GM19468 (cell line): ENCODE data around the gene PNPO.

ENCODE experiments used
- ATAC-seq: cut with Tn5 transposase; IDR thresholded peaks from one replicate; pipeline ENCODE4 v1.9.1; 2021; ENCODE audit warnings: mild to moderate bottlenecking, moderate library complexity, moderate number of reproducible peaks; ENCODE audit not compliant: unreplicated experiment; ENCODE audit errors: extremely low read depth

The PNPO gene

DNA sequence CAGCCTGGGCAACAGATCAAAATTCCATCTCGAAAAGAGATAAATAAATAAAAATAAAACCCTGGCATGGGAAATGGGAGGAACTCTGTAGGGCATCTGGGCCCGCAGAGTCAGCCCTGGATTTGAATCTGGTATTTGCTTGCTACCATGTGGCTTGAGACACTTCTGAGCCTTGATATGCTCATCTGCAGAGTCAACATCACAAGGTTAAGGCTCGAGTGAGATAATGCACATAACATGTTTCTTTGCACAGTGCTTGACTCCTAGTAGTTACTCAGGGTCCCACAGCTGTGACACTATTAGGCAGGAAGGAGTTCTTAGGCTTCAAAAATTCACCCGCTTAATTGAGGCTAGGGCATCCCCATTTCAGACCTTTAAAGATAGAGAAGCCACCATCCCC, 50.8 kb downstream of the PNPO start:
- no peak for ATAC-seq

GRCh38 chr17:47993031-47993564, 51.7 kb downstream of the PNPO start:
- ATAC-seq: no peak

GRCh38 chr17:47993964-47994363, 52.6 kb downstream of the PNPO start:
- no peak for ATAC-seq

DNA sequence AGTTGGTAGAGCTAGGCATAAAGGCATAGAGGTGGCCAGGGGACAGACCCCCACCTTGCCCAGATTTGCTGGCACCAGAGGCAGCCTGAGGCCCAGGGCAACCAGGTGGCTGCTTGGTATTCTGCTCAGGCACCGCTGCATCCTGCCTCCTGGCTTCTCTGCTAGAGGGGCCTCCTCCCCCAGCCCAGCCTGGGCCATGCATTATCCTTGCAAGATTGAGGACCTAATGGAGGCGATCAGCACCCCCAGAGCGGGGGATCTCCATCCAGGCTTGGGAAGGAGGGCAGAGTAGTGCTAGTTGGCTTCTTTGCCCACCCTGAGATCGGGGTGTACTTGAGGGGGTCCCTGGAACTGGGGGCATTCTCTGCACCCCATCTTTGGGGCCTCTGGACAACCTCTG, 53.4 kb downstream of the PNPO start:
- ATAC-seq: no peak

DNA sequence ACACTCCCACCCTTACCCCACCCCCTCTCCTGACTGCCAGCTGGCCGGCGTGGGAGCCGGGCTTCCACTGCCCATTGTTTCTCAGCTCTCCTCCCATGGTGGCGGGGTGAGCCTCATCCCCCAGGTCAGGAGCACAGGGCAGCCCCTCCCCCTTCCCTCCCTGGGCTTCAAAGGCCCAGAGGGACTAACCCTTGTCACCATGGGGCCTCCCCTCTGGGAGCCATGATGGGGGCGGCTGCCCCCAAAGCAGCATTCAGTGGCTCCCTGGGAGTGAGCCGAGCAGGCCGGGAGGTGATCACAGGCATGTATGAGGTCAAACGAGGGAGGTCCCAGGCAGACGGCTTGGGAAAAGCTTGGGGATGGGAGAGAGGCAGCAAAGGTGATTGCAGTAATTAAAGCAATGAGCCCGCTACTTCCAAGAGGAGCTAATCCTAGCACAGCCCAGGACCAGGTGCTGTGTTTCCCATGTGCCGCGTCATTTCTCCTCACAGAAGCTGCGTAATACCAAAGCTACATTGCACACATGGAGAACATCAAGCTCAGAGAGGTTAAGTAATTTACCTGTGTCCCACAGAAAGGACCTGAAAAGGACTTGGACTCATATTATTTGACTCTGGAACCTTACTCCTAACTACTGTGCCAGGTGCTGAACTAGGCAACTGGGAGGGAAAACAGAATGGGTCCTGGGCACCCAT, 54.0 kb downstream of the PNPO start:
- ATAC-seq: no peak

DNA sequence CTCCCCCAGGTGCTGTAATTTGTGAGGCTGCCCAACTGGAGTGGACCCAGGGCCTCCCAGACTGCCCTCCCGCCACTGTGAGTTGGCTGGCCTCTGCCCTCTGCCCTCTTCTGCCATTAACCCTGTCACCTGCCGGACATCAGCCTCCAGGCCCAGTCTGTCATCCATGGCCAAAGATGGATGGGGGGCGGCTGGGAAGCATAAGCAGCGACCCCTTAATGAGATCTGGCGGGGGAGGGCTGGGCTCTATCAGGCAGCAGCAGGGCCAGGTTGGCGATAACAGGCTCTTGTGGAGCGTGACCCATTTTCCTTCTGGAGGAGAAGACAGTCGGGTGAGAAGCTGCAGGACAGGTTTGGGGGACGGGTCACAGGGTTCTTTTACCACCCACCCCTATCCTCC, 54.8 kb downstream of the PNPO start:
- ATAC-seq: no peak

GRCh38 chr17:47997586-47997985, 56.2 kb downstream of the PNPO start:
- no peak for ATAC-seq

GRCh38 chr17:47998044-47998443, 56.7 kb downstream of the PNPO start:
- ATAC-seq: no peak
